ENCODE measurements around the gene GOSR1.

The GOSR1 gene

GRCh38 chr17:30477083-30477773, at the start of gene GOSR1:
Gene GOSR1, plus strand, starts transcription at chr17:30477408. Its CDS starts 26 bp downstream, at chr17:30477434.
- TF ChIP-seq CTCF (IDR thresholded peaks at IDR 0.05; ENCODE audit: insufficient read depth, low read length, poor library complexity, severe bottlenecking) (peak; percentile 51), EZH2phosphoT487 (conservative IDR thresholded peaks at IDR 0.05; ENCODE audit: low read length) (no peak)
- Histone ChIP-seq H3K79me2 (ENCODE audit: insufficient read depth, low read length) (peaks cover 25% of the 10 kb centered on the region), H4K20me1 (ENCODE audit: low read depth, low read length) (no peaks in the 10 kb centered on the region), H3K9me3 (ENCODE audit: insufficient read depth, low read length) (no peaks in the 10 kb centered on the region), H3K4me3 (ENCODE audit: insufficient read depth, low read length, poor library complexity, severe bottlenecking) (peak within 1 kb of the TSS; percentile 82), H3K27ac (ENCODE audit: low read depth, low read length) (0 out of 2 replicates have a peak within 1 kb of the TSS, but pooled peaks have one; percentile 22), H3K27me3 (ENCODE audit: low read length) (no peaks in the 10 kb centered on the region), H3K9me2 (replicated peaks; ENCODE audit: insufficient read depth, low read length) (no peaks in the 10 kb centered on the region), H3K36me3 (ENCODE audit: low read length) (peaks cover 6% of the 10 kb centered on the region; the same call in 1 of the 2 replicates), H3K9ac (ENCODE audit: low read length) (peak within 1 kb of the TSS; percentile 83), H2AFZ (ENCODE audit: low read depth, low read length, severe bottlenecking) (peak within 1 kb of the TSS; percentile 90), H3K4me2 (ENCODE audit: low read depth, low read length, poor library complexity, severe bottlenecking) (peak within 1 kb of the TSS; percentile 74), H3F3A (ENCODE audit: insufficient read depth) (peaks cover 3% of the 10 kb centered on the region; the same call in 1 of the 2 replicates)

- no peak overlapping the region for H3K4me2 ChIP-seq (ENCODE audit: low read depth, low read length, poor library complexity, severe bottlenecking)
Measured at GRCh38 chr17:30427611-30428010, 49.6 kb upstream of the GOSR1 start.

DNA sequence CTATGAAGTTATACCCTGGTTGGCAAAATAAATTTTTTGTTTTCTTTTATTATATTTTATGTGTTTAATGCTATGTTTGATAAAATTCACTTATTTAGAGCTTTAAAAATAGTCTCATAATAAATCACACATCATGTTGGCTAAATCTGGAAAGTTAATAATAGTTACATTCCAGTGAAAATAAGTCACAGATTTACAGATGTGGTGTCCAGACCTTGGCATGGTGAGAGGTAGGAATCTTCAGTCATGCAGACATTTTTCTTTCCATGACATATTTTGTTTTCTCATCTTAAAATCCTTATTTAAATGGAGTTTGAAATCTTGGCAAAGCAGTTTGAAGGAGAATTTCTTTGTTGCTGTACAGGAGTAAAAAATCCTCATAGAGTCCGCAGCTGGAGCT, 48.1 kb upstream of the GOSR1 start:
- Histone ChIP-seq H3K27me3 (ENCODE audit: low read length) (no peaks in the 10 kb centered on the region), H3K9me3 (ENCODE audit: insufficient read depth, low read length) (no peaks in the 10 kb centered on the region), H3K79me2 (ENCODE audit: insufficient read depth, low read length) (no peaks in the 10 kb centered on the region), H3K36me3 (ENCODE audit: low read length) (no peaks in the 10 kb centered on the region), H3K27ac (ENCODE audit: low read depth, low read length) (no peak overlapping the region), H3K4me2 (ENCODE audit: low read depth, low read length, poor library complexity, severe bottlenecking) (no peak overlapping the region), H3K9ac (ENCODE audit: low read length) (no peak overlapping the region), H3K4me3 (ENCODE audit: insufficient read depth, low read length, poor library complexity, severe bottlenecking) (no peak overlapping the region), H2AFZ (ENCODE audit: low read depth, low read length, severe bottlenecking) (no peak overlapping the region), H4K20me1 (ENCODE audit: low read depth, low read length) (no peaks in the 10 kb centered on the region), H3K9me2 (replicated peaks; ENCODE audit: insufficient read depth, low read length) (no peaks in the 10 kb centered on the region), H3F3A (ENCODE audit: insufficient read depth) (no peaks in the 10 kb centered on the region; the same call in 1 of the 2 replicates)
- TF ChIP-seq EZH2phosphoT487 (conservative IDR thresholded peaks at IDR 0.05; ENCODE audit: low read length) (no peak), CTCF (IDR thresholded peaks at IDR 0.05; ENCODE audit: insufficient read depth, low read length, poor library complexity, severe bottlenecking) (no peak)

More at GRCh38 chr17:30427611-30428010, 49.6 kb upstream of the GOSR1 start:
- Histone ChIP-seq H3K27ac (ENCODE audit: low read depth, low read length) (no peak overlapping the region), H3K4me3 (ENCODE audit: insufficient read depth, low read length, poor library complexity, severe bottlenecking) (no peak overlapping the region), H3F3A (ENCODE audit: insufficient read depth) (no peaks in the 10 kb centered on the region; the same call in 1 of the 2 replicates), H3K9me3 (ENCODE audit: insufficient read depth, low read length) (no peaks in the 10 kb centered on the region), H3K9me2 (replicated peaks; ENCODE audit: insufficient read depth, low read length) (no peaks in the 10 kb centered on the region), H4K20me1 (ENCODE audit: low read depth, low read length) (no peaks in the 10 kb centered on the region), H3K79me2 (ENCODE audit: insufficient read depth, low read length) (no peaks in the 10 kb centered on the region), H3K9ac (ENCODE audit: low read length) (no peak overlapping the region), H3K27me3 (ENCODE audit: low read length) (no peaks in the 10 kb centered on the region), H2AFZ (ENCODE audit: low read depth, low read length, severe bottlenecking) (no peak overlapping the region), H3K36me3 (ENCODE audit: low read length) (no peaks in the 10 kb centered on the region)
- TF ChIP-seq EZH2phosphoT487 (conservative IDR thresholded peaks at IDR 0.05; ENCODE audit: low read length) (no peak), CTCF (IDR thresholded peaks at IDR 0.05; ENCODE audit: insufficient read depth, low read length, poor library complexity, severe bottlenecking) (no peak)
